ENCODE data around the gene ASB16.
"Not testable (repeated sequence)": the region's sequence is repeated elsewhere in the genome, so short reads cannot be mapped to it uniquely, and the experiment has no call there.

The ASB16 gene

GRCh38 chr17:44134752-44135568 is 35.5 kb upstream of the ASB16 start:
- intact Hi-C loops (cut with micrococcal nuclease), result no loop called here
- H3K9me3 Mint-ChIP-seq, result no peaks in the 10 kb centered on the region
- no peaks in the 10 kb centered on the region for H3K36me3 Mint-ChIP-seq (ENCODE audit: low read depth)
- H3K27ac Mint-ChIP-seq, result no peak overlapping the region
- peaks cover 3% of the 10 kb centered on the region for H3K27me3 Mint-ChIP-seq
- H3K4me1 Mint-ChIP-seq (ENCODE audit: low read depth), result peaks cover 25% of the 10 kb centered on the region
- H3K4me3 Mint-ChIP-seq, result no peak overlapping the region

DNA sequence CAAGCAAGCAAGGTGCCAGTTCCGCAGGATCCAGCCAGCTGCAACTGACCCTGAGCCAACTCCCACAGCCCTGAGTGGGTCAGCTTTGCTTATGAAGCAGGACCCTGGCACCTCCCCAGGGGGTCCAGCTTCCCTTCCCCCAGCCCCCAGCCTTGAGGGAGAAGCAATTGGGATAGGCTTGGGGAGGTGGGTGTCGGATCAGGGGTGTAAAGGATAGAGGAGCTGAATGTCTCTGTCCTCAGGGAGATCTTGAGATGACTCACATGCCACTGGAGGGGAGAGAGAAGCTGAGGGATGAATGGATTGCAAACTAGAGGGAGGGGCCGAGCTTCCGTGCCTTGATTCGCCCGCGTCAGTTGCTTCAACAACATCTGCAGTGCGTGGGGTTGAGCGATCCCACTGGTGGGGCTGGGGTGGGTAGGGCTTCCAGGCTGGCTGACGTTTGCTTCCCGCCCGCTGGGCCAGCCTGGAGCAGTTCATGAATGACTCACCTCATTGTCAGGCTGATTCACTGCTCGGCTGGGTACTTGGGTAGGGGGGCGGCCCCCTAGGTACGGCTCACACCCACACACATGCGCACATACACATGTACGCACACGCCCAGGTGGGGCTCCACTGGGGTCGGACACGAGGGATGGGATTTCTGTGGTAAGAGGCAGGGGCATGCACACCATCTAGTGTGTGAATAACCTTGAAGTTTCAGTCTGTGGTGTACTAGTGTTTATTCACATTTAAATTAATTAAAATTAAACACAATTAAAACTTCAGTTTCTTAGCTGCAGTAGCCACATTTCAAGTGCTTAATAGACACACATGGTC is 32.4 kb upstream of the ASB16 start:
- Mint-ChIP-seq H3K4me3 (no peak overlapping the region), H3K27ac (peak overlapping the region; percentile 56)

DNA sequence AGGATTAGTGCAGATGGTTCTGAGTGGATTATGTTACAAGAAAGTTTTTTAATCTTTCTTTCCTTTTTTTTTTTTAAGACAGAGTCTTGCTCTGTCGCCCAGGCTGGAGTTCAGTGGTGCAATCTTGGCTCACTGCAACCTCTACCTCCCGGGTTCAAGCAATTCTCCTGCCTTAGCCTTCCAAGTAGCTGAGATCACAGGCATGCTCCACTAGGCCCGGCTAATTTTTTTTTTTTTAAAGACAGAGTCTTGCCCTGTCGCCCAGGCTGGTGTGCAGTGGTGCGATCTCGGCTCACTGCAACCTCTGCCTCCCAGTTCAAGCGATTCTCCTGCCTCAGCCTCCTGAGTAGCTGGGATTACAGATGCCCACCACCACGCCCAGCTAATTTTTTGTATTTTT is 26.6 kb upstream of the ASB16 start:
- H3K27ac Mint-ChIP-seq; H3K36me3 Mint-ChIP-seq (ENCODE audit: low read depth); H3K9me3 Mint-ChIP-seq; H3K4me3 Mint-ChIP-seq; H3K27me3 Mint-ChIP-seq: not testable (repeated sequence)
- H3K4me1 Mint-ChIP-seq (ENCODE audit: low read depth), result peaks cover 23% of the 10 kb centered on the region
- intact Hi-C loops (cut with micrococcal nuclease), result loop anchor here (5.0 kb wide), 1 partner anchor 43 kb away; the partner anchor contains the start of gene TMUB2

More for the DNA sequence above, 32.4 kb upstream of the ASB16 start:
- H3K36me3 Mint-ChIP-seq (ENCODE audit: low read depth), result no peaks in the 10 kb centered on the region
- H3K27me3 Mint-ChIP-seq, result peaks cover 3% of the 10 kb centered on the region
- H3K4me1 Mint-ChIP-seq (ENCODE audit: low read depth), result peaks cover 29% of the 10 kb centered on the region
- H3K9me3 Mint-ChIP-seq, result no peaks in the 10 kb centered on the region
- intact Hi-C loops (cut with micrococcal nuclease), result no loop called here

GRCh38 chr17:44144966-44145739 is 25.4 kb upstream of the ASB16 start:
- Mint-ChIP-seq H3K36me3 (ENCODE audit: low read depth) (no peaks in the 10 kb centered on the region), H3K27ac (no peak overlapping the region), H3K9me3 (no peaks in the 10 kb centered on the region), H3K27me3 (no peaks in the 10 kb centered on the region), H3K4me3 (no peak overlapping the region), H3K4me1 (ENCODE audit: low read depth) (peaks cover 35% of the 10 kb centered on the region)
- intact Hi-C loops (cut with micrococcal nuclease), result loop anchor here (5.0 kb wide), 1 partner anchor 42 kb away; the partner anchor contains the start of gene TMUB2

- peak overlapping the region; percentile 29 for H3K27ac Mint-ChIP-seq
- no peaks in the 10 kb centered on the region for H3K36me3 Mint-ChIP-seq (ENCODE audit: low read depth)
- H3K4me3 Mint-ChIP-seq, result no peak overlapping the region
- intact Hi-C loops (cut with micrococcal nuclease), result no loop called here
- H3K27me3 Mint-ChIP-seq, result no peaks in the 10 kb centered on the region
- no peaks in the 10 kb centered on the region for H3K9me3 Mint-ChIP-seq
- peaks cover 44% of the 10 kb centered on the region for H3K4me1 Mint-ChIP-seq (ENCODE audit: low read depth)
Observed at GRCh38 chr17:44146375-44147346, 23.8 kb upstream of the ASB16 start.

DNA sequence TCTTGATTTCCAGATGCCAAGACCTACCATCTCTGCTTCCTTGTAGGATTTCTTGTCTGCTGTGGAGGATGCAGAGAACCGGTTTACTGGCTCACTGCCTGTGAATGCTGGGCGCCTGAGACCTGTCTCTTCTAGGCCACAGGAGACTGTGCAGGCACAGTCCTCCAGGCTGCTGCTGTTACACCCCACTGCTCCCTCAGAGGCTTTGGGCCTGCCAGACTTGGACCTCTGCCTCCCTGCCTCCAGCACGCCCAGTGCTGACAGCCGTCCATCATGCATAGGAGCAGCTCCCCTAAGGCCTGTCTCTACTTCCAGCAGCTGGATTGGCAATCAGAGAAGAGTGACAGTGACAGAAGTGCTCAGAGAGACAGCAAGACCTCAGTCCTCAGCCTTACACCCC is 22.7 kb upstream of the ASB16 start:
- no peaks in the 10 kb centered on the region for H3K9me3 Mint-ChIP-seq
- no peaks in the 10 kb centered on the region for H3K27me3 Mint-ChIP-seq
- peaks cover 37% of the 10 kb centered on the region for H3K4me1 Mint-ChIP-seq (ENCODE audit: low read depth)
- H3K27ac Mint-ChIP-seq, result no peak overlapping the region
- no peak overlapping the region for H3K4me3 Mint-ChIP-seq
- H3K36me3 Mint-ChIP-seq (ENCODE audit: low read depth), result no peaks in the 10 kb centered on the region
- intact Hi-C loops (cut with micrococcal nuclease), result no loop called here

DNA sequence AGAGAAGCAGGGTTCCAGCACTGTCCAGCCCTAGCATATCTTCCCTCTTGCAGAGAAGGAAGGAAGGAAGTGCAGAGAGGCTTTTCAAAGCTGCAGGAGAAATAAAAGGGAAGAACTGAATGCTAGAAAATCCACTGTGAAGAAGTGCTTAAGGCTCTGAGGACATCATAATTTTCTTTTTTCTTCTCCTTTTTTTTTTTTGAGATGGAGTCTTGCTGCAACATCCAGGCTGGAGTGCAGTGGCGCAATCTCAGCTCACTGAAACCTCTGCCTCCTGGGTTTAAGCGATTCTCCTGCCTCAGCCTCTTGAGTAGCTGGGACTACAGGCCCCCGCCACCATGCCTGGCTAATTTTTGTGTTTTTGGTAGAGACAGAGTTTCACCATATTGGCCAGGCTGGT is 21.4 kb upstream of the ASB16 start:
- H3K9me3 Mint-ChIP-seq; intact Hi-C loops (cut with micrococcal nuclease); H3K36me3 Mint-ChIP-seq (ENCODE audit: low read depth); H3K27ac Mint-ChIP-seq; H3K4me3 Mint-ChIP-seq; H3K27me3 Mint-ChIP-seq: not testable (repeated sequence)
- H3K4me1 Mint-ChIP-seq (ENCODE audit: low read depth), result peaks cover 37% of the 10 kb centered on the region

DNA sequence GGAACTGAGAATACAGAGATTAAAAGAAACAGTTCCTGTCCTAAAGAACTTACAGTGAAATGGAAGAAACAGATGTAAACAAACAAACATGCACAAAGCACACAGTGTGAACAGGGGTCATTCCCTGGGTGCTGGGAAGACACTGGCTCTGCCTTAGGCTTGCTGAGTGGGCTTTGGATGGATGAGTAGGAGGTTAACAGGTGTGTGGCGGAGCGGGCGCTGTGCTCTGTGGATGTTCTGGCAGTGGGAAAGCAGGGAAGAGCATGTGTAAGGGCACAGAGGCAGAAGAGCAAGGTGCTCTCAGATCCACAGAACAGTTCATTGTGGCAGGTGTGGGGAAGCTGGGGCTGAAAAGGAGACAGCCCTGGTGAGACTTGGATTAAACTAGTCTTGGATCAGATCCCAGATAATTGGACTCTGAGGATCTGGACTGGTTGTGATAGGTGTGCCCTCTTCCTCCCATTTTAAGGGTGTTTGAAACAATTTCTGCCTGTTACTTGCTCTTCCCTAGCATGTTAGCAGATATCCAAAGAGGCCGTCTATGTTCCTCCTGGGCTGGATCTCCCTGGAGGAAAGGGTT is 20.7 kb upstream of the ASB16 start:
- Mint-ChIP-seq H3K36me3 (ENCODE audit: low read depth) (no peaks in the 10 kb centered on the region), H3K4me1 (ENCODE audit: low read depth) (peaks cover 37% of the 10 kb centered on the region), H3K4me3 (no peak overlapping the region), H3K27ac (peak overlapping the region; percentile 8), H3K9me3 (no peaks in the 10 kb centered on the region), H3K27me3 (no peaks in the 10 kb centered on the region)
- intact Hi-C loops (cut with micrococcal nuclease), result no loop called here

DNA sequence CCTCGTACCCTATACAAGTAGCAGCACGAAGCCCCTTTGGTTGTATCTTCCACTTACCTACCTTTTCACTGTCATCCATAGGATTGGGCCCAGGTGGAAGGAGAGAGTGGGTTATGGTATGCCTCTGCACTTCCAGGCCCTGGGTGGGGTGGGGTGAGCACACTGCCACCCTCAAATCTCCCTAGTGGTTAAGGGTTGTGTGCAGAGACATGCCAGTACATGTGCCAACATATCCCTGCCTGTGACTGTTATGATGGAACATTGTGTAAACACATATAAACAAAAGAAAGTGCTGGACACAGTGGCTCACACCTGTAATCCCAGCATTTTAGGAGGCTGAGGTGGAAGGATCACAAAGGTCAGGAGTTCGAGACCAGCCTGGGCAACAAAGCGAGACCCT is 17.6 kb upstream of the ASB16 start:
- no peaks in the 10 kb centered on the region for H3K9me3 Mint-ChIP-seq
- peak overlapping the region; percentile 47 for H3K27ac Mint-ChIP-seq
- H3K27me3 Mint-ChIP-seq, result no peaks in the 10 kb centered on the region
- intact Hi-C loops (cut with micrococcal nuclease), result no loop called here
- no peaks in the 10 kb centered on the region for H3K36me3 Mint-ChIP-seq (ENCODE audit: low read depth)
- no peak overlapping the region for H3K4me3 Mint-ChIP-seq
- peaks cover 27% of the 10 kb centered on the region for H3K4me1 Mint-ChIP-seq (ENCODE audit: low read depth)

- Mint-ChIP-seq H3K9me3 (no peaks in the 10 kb centered on the region), H3K4me1 (ENCODE audit: low read depth) (peaks cover 13% of the 10 kb centered on the region), H3K36me3 (ENCODE audit: low read depth) (no peaks in the 10 kb centered on the region), H3K4me3 (no peak overlapping the region), H3K27me3 (no peaks in the 10 kb centered on the region), H3K27ac (no peak overlapping the region)
- intact Hi-C loops (cut with micrococcal nuclease), result no loop called here
Observed at GRCh38 chr17:44155488-44155887, 15.0 kb upstream of the ASB16 start.

GRCh38 chr17:44159519-44160210 is 10.8 kb upstream of the ASB16 start:
- peaks cover 4% of the 10 kb centered on the region for H3K4me1 Mint-ChIP-seq (ENCODE audit: low read depth)
- intact Hi-C loops (cut with micrococcal nuclease), result loop anchor here (10.0 kb wide), 1 partner anchor 215 kb away; the partner anchor contains the start of gene PPY
- no peak overlapping the region for H3K4me3 Mint-ChIP-seq
- H3K27me3 Mint-ChIP-seq, result no peaks in the 10 kb centered on the region
- H3K27ac Mint-ChIP-seq, result peak overlapping the region; percentile 64
- H3K36me3 Mint-ChIP-seq (ENCODE audit: low read depth), result no peaks in the 10 kb centered on the region
- no peaks in the 10 kb centered on the region for H3K9me3 Mint-ChIP-seq

- Mint-ChIP-seq H3K4me3 (no peak overlapping the region), H3K36me3 (ENCODE audit: low read depth) (no peaks in the 10 kb centered on the region), H3K9me3 (no peaks in the 10 kb centered on the region), H3K4me1 (ENCODE audit: low read depth) (peaks cover 8% of the 10 kb centered on the region), H3K27ac (no peak overlapping the region), H3K27me3 (peaks cover 2% of the 10 kb centered on the region)
- intact Hi-C loops (cut with micrococcal nuclease), result loop anchor here (10.0 kb wide), 1 partner anchor 220 kb away; the partner anchor contains the start of gene PPY
Observed at GRCh38 chr17:44164476-44164875, 6.0 kb upstream of the ASB16 start.
